D721Med (cell line): Measurements from ENCODE around the gene CPTP.

Experiments
- DNase-seq: peaks from one replicate; pipeline ENCODE4 v3.0.0; 2011; ENCODE audit warnings: low spot score; ENCODE audit not compliant: insufficient read length
- FAIRE-seq: peaks from 2 replicates; lab custom pipeline; 2011; peaks lifted over from hg19 to GRCh38; lab: Jason Lieb, UNC
- CTCF ChIP-seq: IDR thresholded peaks from 2 replicates; pipeline ENCODE4 v1.5.1; 2012; ENCODE audit warnings: mild to moderate bottlenecking, control low read depth; ENCODE audit not compliant: insufficient read depth; ENCODE audit errors: missing control alignments

Gene CPTP

GRCh38 chr1:1324524-1325287, at the start of gene CPTP, which contains the start of gene INTS11:
Gene CPTP, plus strand, starts transcription at chr1:1324802. Its CDS starts 2,109 bp downstream, at chr1:1326911.
Gene INTS11, minus strand, starts transcription at chr1:1324660. Its CDS starts 52 bp downstream, at chr1:1324608.
- FAIRE-seq = no peak
- DNase-seq = peak; percentile 48
- TF ChIP-seq CTCF = no peak

GRCh38 chr1:1274931-1275431, 49.6 kb upstream of the CPTP start:
- no peak for DNase-seq

DNA sequence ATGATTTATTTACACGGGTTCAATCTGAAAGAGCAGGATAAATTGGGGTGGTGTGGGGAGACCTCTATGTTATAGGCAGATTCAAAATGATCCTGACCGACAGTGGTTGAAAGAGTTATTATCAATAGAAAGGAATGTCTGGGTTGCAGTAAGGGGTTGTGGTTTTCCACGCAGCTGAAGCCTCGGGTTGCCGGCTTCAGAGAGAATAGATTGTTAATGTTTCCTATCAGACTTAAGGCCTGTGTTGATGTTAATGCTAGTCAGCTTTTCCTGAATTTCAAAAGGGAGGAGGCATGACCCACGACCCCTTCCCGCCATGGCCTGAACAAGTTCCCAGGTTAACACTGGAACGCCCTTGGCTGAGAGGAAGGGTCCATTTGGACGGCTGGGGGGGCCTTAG, 48.8 kb upstream of the CPTP start:
- no peak for TF ChIP-seq CTCF
- DNase-seq = no peak
- no peak for FAIRE-seq

More at GRCh38 chr1:1274931-1275431, 49.6 kb upstream of the CPTP start:
- TF ChIP-seq CTCF = no peak
- no peak for FAIRE-seq

- TF ChIP-seq CTCF = no peak
- DNase-seq (no peak), FAIRE-seq (no peak)
These were observed 46.0 kb upstream of the CPTP start for GRCh38 chr1:1278620-1279019.

DNA sequence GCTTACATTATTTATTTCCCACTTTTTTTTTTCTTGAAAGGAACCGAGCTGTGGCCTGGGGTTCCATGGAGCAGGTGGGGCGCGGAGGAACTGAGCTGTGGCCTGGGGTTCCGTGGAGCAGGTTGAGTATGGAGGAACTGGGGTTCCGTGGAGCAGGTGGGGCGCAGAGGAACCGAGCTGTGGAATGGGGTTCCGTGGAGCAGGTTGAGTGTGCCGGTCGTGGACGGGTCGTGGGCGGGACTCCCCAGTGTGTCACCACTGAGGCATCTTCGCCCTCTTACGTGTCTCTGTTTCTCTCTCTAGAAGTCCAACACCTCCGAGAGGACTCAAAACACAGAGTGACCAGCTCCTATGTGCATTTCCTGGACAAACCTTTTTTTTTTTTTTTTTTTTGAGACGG, 45.6 kb upstream of the CPTP start:
- no peak for TF ChIP-seq CTCF
- FAIRE-seq = no peak
- no peak for DNase-seq

GRCh38 chr1:1280782-1281481, 43.7 kb upstream of the CPTP start:
- FAIRE-seq (no peak), DNase-seq (no peak)
- no peak for TF ChIP-seq CTCF
